HG03139 (cell line): ENCODE measurements around the gene ZWINT.

ENCODE experiments used
- ATAC-seq: cut with Tn5 transposase; IDR thresholded peaks from one replicate; pipeline ENCODE4 v1.9.1; 2021; ENCODE audit not compliant: unreplicated experiment

The ZWINT gene, protein sequence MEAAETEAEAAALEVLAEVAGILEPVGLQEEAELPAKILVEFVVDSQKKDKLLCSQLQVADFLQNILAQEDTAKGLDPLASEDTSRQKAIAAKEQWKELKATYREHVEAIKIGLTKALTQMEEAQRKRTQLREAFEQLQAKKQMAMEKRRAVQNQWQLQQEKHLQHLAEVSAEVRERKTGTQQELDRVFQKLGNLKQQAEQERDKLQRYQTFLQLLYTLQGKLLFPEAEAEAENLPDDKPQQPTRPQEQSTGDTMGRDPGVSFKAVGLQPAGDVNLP

DNA sequence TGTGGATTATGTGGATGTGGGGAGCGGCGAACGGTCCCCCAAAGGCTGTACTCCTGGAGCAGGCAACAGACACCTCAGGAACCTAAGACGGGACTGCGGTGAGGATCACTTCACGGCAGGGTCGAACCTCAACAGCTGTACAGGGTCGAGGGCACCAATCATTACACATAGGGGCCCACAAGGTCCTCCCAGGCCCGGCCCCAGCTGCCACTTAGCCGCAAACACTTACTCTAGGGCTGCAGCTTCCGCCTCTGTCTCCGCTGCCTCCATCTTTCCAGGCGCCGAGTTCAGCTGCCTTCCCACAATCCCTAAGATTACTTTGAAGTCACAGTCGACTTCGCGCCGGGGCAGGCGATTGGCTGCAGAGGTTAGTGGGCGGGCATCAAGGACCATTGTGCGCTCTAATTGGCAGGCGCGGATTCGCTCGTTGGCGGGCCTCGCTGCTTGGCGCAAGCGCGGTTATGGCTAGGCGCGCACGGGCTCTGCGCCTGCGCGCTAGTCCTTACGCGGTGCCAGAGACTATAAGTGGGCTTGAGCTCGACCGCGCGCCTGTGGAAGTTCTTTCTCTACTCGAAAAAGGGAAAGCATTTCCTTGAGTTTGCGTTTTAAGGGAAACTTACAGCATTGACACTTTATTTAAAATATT, at the start of gene ZWINT:
TSS of gene ZWINT (minus strand) at position 293 of the 646 bp plus-strand sequence. CDS start at position 270, 23 bp downstream.
- peak; percentile 99 for ATAC-seq

DNA sequence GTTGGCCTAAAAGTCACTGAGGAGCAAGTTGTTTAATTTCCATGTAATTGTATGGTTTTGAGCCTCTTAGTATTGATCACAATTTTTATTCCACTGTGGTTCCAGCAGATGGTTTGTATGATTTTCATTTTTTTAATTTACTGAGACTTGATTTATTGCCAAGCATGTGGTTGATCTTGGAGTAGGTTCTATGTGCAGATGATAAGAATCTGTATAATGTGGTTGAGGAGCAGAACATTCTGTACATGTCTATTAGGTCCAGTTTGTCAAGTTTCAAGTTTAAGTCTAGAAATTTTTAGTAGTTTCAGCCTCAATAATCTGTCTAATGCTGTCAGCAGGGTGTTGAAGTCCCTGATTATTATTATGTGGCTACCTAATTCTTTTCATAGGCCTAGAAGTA, 22.7 kb upstream of the ZWINT start:
- no peak for ATAC-seq

DNA sequence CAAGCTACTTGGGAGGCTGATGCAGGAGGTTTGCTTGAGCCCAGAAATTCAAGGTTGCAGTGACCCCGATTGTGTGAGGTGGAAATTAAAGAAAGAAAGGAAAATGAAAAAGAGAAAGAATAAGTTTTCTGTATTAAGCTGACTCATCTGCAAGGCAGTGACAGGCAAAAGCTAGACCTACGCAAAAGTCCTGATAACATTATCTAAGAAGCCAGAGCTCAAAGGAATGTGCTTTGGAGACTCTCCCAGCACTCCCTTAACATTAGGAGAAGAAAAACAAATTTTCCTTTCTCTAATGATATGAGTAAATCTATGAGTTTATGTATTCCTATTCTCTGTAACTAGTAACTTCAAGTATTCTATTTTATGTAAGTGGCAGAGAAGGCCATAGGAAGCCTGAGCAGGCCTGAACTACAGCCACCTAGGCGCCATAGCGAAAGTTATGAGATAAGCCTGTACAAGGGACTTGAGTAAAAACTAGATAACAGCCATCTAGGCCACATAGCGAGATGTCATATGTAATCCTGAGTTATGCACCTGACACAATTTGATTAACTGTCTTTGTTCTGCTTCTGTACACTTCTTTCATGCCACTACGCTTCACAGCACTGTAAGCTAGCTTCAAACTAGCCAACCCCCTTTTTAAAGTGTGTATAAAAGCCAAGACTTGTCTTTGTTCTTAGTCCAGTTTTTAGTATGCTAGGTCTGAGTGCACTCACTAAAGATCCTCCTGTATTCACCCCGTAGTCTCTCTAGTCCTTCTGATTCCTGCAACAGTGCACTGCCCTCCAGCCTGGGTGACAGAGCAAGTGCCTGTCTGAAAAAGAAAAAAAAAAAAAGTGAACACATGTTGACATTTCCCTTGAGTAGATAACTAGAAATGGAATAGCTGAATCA, 9.4 kb upstream of the ZWINT start:
- no peak for ATAC-seq

DNA sequence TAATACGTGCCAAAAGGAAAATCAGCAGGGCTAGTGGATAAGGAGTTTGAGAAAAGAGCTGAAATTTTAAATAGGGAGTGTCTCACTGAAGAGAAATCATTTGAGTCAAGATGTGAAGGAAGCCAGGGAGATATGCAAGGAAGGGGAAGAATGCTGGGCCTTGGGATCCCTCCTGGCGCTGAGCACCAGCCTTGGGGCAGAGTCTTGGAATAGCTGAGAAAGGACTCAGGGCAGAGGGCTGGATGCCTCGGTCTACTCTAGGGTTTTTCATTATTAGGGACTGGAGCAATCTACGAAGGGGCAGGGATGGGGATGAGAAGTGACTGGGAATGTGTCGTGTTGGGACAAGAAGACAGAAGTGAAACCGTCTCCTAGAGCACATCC, 484 bp downstream of the ZWINT start:
- ATAC-seq = no peak

DNA sequence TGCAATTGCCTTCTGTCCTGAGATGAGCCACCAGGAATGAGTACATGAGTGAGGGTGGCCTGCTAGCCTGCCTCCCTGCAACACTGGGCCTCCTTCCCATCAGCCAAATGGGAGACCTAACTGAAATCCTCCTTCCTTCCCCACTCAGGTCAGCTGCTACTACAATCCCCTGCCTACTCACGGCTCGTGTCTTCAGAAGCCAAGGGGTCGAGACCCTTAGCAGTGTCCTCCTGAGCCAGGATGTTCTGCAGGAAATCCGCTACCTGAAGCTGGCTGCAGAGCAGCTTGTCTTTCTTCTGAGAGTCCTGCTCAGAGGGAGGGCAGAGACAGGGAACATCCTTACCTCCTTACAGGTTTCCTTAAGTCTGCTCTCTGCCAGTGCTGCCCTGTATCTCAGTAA, 1.2 kb downstream of the ZWINT start:
- ATAC-seq = no peak

DNA sequence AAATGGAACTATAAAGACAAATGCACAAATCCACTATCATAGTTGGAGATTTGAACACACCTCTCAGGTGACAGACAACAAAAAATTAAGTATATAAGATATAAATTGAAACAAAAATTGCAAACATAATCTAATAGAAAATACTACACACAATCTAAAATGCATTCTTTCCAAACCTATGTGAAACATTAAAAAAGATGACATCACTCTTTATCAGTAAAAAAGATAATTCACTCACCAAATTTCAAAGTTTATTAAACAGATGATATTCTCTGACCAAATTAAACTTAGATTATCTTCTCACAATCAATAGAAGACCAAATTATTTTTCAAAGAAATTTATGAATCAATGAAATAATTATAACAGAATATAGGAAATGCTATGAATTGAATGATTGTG, 4.0 kb downstream of the ZWINT start:
- no peak for ATAC-seq

DNA sequence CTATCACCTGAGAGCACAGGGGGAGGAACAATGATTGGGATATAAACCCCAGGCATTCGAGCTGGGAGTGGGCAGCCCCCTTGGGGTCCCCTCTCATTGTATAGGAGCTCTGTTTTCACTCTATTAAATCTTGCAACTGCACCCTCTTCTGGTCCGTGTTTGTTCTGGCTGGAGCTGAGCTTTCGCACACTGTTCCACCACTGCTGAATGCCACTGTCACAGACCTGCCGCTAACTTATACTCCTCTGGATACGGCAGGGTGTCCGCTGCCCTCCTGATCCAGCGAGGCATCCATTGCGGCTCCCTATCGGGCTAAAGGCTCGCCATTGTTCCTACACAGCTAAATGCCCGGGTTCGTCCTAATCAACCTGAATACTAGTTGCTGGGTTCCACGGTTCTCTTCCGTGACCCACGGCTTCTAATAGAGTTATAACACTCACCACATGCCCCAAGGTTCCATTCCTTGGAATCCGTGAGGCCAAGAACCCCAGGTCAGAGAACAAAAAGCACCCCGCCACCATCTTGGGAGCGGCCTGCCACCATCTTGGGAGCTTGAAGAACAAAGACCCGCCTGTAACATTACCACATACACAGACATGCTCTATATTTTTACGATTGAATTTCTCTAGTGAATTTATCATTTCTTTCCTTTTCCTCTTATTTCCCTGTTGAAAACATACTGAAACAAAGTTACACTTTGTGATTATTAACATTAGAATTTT, 9.0 kb downstream of the ZWINT start:
- ATAC-seq = no peak

DNA sequence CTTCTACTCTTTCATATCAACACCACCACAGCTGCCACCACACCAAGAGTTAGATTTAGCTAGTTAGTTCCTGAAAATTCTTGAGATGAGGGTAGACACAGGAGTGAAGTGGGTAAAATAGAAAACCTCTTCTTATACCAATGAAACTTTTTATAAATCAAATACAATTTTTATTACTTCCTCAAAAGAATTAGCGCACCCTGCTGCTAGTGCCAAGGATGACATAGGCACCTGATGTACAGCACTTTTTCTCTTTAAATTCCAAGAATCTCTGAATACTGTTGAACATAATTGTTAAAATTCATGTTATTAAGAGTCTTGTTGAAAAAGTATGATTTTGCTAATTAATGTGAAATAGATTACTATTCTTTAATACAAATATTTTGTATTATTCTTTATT, 11.4 kb downstream of the ZWINT start:
- no peak for ATAC-seq

DNA sequence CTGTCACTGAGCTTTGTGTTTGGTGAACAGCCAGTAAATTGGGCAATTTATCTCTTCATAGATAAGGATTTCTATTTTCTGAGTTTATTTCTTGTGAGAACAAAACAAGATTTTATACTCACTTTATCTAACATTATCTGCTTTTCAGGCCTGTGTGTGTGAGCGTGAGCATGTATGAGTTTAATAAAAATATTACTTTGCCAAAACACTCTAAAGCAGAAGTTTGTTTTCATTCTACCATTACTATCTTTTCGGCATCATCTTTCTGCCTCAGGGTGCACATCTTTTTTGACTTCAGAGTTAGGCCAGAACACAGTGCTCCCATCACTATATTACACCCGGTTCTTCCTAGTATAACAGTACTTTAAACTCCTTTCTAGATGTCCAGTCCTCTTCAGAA, 13.0 kb downstream of the ZWINT start:
- ATAC-seq = no peak

DNA sequence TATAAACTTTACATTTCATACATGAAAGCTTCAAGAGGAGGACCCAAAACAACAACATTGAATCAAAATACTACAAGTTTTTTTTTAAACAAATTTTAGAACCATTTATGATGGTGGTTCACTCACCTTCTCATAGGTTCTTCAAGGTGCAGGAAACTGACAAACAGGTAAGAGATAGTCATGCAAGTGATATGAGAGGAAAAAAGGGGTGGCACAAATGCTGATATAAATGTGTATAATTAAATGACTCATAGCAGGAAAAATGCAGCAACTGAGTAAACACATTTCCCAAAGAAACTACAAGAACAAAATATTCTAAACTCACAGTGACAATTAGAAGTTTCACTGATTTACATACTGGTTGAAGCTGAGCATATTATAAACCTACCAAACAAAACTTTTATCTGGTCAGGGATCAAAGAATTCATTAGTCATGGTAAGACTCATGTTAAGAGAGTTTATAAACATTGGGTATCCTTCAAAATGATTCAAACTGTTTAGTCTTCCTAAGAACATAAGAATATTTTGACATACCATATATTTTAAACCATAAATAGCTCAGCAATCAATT, 14.1 kb downstream of the ZWINT start:
- no peak for ATAC-seq

DNA sequence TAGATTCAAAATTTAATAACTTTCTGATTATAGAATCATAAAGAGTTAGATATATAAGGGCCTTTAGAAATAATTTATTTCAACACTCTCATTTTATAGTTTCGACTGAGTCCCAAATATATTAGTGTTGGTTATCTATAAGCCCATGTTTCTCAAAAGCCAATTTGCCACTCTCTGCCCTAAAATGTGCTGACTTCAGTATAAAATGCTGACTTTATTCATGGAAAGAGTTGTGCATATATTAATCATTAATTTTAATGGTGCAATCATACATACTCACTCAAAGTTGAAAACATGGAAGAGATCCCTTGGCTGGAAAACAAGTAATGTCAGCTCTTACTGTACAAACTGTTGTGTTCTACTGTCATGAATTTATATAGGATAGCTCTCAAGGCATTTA, 19.4 kb downstream of the ZWINT start:
- ATAC-seq = no peak

DNA sequence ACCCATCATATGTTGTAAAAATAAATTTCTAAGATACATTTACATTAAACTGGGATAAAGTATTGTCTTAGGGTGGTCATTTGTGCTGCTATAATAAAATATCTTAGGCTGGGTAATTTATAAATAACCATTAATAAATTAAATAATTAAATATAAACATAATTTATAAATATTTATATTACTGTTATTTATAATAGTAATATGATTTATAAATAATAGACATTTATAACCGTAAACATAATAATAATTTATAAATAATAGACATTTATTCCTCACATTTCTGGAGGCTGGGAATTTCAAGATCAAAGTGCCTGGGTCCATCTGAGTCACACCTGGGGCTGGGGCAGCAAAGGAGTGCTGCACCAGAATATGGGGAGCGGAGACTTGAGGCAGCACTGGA, 31.1 kb downstream of the ZWINT start:
- ATAC-seq = no peak

DNA sequence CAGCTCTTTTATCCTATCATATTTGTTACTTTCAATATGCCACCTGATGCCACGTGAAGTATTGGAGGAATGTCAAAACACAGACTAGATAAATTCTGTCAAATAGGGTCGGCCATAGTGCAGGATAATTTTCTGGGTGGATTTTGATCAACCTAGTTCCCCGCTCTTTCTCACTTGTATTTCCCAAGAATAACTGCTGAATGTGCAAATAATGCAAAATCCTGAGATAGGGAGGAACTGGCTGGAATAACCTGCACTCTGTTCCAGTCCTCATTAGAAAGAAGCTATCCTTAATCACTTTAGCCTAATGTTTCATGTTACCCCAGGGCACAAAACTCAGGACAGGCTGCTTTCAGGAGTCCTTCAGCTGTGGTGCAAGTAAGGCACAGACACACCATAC, 33.9 kb downstream of the ZWINT start:
- ATAC-seq = no peak

DNA sequence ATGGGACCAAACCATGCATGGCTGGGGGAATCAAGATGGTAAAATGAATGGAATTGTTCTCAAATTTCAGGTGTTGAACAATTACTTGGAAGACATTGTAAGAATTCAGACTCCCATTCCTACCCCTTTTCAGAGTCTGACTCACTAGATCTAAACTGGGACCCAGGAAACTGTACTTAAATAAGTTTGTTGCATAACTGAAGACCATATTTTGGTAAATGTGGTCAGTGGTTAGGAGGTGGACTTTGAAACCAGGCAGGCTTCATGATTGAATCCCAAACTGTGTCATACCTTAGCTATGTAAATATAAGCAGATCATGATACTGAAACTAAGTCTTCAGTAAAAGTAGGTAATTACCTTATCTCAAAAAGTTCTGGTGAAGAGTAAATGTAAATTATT, 41.7 kb downstream of the ZWINT start:
- peak; percentile 93 for ATAC-seq

DNA sequence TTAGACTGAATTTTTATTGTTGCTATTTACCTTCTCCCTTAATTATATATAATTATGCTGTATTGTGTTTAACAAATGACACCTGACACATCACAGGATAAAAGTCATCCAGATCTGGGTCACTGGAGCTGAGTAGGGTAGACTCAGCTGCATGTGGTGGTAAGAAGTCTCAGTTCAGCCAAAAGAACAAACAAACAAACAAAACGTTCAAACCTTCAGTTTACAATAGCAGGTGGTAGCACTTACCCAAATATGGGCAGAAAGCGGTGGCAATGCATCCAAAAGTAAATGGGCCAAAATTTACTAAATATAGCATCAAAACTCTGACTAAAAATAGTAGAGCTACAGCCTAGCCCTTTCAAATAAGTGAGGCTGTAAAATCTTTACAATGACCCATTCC, 42.2 kb downstream of the ZWINT start:
- peak; percentile 2 for ATAC-seq

DNA sequence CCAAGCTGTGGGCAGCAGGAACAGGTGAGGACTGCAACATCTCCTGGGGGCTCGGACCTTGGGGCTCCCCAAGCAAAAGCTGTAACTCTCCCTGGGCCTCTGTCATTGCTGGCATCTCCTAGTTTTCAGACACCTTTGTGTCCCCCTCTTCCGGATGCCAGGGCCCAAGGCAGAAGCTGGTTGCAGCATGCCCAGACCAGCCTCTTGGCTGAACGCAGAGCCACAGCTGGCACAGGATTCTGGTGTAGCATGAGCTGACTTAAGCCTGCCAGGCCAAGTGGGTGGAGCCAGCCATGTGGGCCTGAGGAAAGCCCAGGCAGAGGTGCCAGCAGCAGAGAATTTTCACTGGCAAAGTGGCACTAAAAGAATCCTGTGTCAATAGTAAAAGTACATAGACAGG, 43.5 kb downstream of the ZWINT start:
- no peak for ATAC-seq

DNA sequence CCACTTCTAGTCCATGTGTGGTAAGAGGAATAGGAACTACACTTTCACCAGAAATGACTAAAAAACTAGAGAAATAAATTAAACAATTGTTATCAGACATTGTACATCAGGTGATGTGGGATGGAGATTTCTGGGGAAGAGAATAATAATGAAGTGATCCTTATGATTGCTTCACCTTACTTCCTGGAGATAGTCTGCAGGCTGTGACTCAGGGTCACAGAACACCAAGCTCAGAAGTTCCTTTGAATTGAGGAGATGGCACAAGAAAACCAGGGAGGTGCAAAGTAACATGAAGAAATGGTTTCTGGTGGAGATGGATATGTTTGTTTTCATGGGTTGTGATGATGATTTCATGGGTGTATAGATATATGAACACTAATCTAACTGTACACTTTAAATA, 44.5 kb downstream of the ZWINT start:
- no peak for ATAC-seq
